ENCODE data around the gene MGLL.
A peak's percentile ranks its signal among the peaks of the same experiment; 100 is the strongest.
"Not testable (repeated sequence)": the region's sequence is repeated elsewhere in the genome, so short reads cannot be mapped to it uniquely, and the experiment has no call there.

MGLL gene

DNA sequence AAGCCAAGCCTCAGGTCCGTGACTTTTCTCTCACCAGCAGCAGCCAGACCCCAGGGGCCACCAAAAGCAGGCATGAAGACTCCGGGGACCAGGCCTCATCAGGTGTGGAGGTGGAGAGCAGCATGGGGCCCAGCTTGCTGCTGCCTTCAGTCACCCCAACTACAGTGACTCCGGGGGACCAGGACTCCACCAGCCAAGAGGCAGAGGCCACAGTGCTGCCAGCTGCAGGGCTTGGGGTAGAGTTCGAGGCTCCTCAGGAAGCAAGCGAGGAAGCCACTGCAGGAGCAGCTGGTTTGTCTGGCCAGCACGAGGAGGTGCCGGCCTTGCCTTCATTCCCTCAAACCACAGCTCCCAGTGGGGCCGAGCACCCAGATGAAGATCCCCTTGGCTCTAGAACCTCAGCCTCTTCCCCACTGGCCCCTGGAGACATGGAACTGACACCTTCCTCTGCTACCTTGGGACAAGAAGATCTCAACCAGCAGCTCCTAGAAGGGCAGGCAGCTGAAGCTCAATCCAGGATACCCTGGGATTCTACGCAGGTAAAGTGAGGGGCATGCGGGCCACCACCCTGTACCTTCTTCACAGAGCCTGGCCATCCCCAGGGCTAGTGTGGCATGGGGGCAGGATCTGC lies 161.6 kb downstream of the MGLL start:
- Histone ChIP-seq H3K9me3 (ENCODE audit: insufficient read depth, low read length) (no peaks in the 10 kb centered on the region), H3K4me2 (ENCODE audit: low read length) (no peak overlapping the region), H3K27ac (ENCODE audit: low read length) (no peak overlapping the region), H3K79me2 (ENCODE audit: low read length) (no peaks in the 10 kb centered on the region), H3K27me3 (ENCODE audit: low read depth, low read length) (peaks cover 7% of the 10 kb centered on the region), H4K20me1 (ENCODE audit: insufficient read depth, low read length) (no peaks in the 10 kb centered on the region), H3K9ac (ENCODE audit: low read length) (no peak overlapping the region), H3K36me3 (replicated peaks; ENCODE audit: low read depth, low read length) (no peaks in the 10 kb centered on the region), H3K4me3 (ENCODE audit: low read length) (no peak overlapping the region), H2AFZ (ENCODE audit: low read depth, low read length) (no peak overlapping the region), H3K4me1 (ENCODE audit: low read length) (peaks cover 8% of the 10 kb centered on the region)
- TF ChIP-seq, protein P1, sequence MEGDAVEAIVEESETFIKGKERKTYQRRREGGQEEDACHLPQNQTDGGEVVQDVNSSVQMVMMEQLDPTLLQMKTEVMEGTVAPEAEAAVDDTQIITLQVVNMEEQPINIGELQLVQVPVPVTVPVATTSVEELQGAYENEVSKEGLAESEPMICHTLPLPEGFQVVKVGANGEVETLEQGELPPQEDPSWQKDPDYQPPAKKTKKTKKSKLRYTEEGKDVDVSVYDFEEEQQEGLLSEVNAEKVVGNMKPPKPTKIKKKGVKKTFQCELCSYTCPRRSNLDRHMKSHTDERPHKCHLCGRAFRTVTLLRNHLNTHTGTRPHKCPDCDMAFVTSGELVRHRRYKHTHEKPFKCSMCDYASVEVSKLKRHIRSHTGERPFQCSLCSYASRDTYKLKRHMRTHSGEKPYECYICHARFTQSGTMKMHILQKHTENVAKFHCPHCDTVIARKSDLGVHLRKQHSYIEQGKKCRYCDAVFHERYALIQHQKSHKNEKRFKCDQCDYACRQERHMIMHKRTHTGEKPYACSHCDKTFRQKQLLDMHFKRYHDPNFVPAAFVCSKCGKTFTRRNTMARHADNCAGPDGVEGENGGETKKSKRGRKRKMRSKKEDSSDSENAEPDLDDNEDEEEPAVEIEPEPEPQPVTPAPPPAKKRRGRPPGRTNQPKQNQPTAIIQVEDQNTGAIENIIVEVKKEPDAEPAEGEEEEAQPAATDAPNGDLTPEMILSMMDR (IDR thresholded peaks at IDR 0.05; ENCODE audit: low read depth, low read length), result no peak
- TF ChIP-seq EZH2phosphoT487 (IDR thresholded peaks at IDR 0.05; ENCODE audit: low read depth), result no peak

DNA sequence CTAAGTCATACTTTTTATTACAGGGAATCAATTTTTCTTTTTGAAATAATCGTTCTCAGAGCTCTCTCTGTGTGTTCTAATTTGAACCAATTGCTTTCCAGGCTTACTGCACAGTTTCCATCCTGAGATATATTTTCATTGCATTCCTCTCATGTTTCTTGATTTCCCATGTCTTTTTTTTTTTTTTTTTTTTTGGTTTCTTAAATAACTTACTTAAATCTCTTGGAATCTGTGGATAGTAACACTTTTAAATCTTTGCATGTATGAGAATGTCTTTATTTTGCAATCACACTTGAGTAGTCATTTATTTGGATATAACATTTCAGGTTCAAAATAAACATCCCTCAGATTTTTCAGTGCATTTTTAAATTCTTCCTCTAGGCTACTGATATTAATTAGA lies 164.1 kb downstream of the MGLL start:
- Histone ChIP-seq H3K27me3 (ENCODE audit: low read depth, low read length) (no peaks in the 10 kb centered on the region), H3K9me3 (ENCODE audit: insufficient read depth, low read length) (no peaks in the 10 kb centered on the region), H4K20me1 (ENCODE audit: insufficient read depth, low read length) (no peaks in the 10 kb centered on the region), H3K36me3 (replicated peaks; ENCODE audit: low read depth, low read length) (no peaks in the 10 kb centered on the region), H3K79me2 (ENCODE audit: low read length) (no peaks in the 10 kb centered on the region), H3K9ac (ENCODE audit: low read length) (no peak overlapping the region), H2AFZ (ENCODE audit: low read depth, low read length) (no peak overlapping the region), H3K4me2 (ENCODE audit: low read length) (no peak overlapping the region), H3K27ac (ENCODE audit: low read length) (no peak overlapping the region), H3K4me1 (ENCODE audit: low read length) (peaks cover 10% of the 10 kb centered on the region; the same call in 1 of the 2 replicates), H3K4me3 (ENCODE audit: low read length) (no peak overlapping the region)
- TF ChIP-seq EZH2phosphoT487 (IDR thresholded peaks at IDR 0.05; ENCODE audit: low read depth), result no peak

DNA sequence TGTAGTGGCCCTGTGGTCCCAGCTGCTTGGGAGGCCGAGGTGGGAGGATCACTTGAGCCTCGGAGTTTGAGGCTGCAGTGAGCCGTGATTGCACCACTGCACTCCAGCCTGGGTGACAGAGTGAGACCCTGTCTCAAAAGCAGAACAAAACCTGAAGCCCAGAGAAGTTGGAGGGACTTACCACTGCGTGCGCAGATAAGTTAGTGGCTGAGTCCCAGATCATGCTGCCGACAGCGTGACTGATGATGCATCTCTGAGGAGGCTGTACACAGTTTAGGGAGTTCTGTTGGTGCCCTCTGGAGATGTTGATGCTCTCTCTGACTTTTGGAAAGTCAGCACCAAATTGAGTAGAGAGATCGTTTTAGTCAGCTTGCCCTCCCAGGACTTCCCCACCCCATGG lies 165.4 kb downstream of the MGLL start:
- no peaks in the 10 kb centered on the region for H3K36me3 ChIP-seq (replicated peaks; ENCODE audit: low read depth, low read length)
- H3K9me3 ChIP-seq (ENCODE audit: insufficient read depth, low read length), result no peaks in the 10 kb centered on the region
- no peaks in the 10 kb centered on the region for H3K79me2 ChIP-seq (ENCODE audit: low read length)
- no peak overlapping the region for H3K27ac ChIP-seq (ENCODE audit: low read length)
- peaks cover 20% of the 10 kb centered on the region for H3K4me1 ChIP-seq (ENCODE audit: low read length)
- H4K20me1 ChIP-seq (ENCODE audit: insufficient read depth, low read length), result no peaks in the 10 kb centered on the region
- no peak overlapping the region for H3K4me3 ChIP-seq (ENCODE audit: low read length)
- no peak overlapping the region for H2AFZ ChIP-seq (ENCODE audit: low read depth, low read length)
- H3K4me2 ChIP-seq (ENCODE audit: low read length), result no peak overlapping the region
- no peak overlapping the region for H3K9ac ChIP-seq (ENCODE audit: low read length)
- no peaks in the 10 kb centered on the region for H3K27me3 ChIP-seq (ENCODE audit: low read depth, low read length)
- TF ChIP-seq, protein P1 (IDR thresholded peaks at IDR 0.05; ENCODE audit: low read depth, low read length), result no peak
- no peak for TF ChIP-seq EZH2phosphoT487 (IDR thresholded peaks at IDR 0.05; ENCODE audit: low read depth)

DNA sequence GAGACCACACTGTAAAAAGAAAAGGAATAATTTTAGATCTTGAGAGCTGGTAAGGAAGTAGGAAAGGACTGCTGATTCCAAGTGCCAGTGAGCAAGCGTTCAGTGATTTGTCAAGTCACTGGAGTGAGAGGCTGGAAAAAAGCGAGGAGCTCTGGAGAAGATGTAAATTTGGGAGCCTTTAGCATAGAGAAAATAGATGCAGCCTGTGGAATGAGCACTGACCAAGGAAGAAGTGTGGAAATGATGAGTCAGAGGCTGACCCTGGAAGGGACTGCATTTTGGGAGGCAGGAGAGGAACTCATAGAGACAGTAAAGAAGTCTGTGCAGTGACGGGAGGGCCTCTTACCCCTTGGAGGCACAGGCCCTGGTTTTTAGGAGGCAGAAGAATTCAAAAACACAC lies 166.7 kb downstream of the MGLL start:
- Histone ChIP-seq H4K20me1 (ENCODE audit: insufficient read depth, low read length) (no peaks in the 10 kb centered on the region), H3K9me3 (ENCODE audit: insufficient read depth, low read length) (no peaks in the 10 kb centered on the region), H2AFZ (ENCODE audit: low read depth, low read length) (peak overlapping the region; percentile 53; the same call in 1 of the 2 replicates), H3K4me3 (ENCODE audit: low read length) (no peak overlapping the region), H3K4me1 (ENCODE audit: low read length) (peaks cover 20% of the 10 kb centered on the region), H3K36me3 (replicated peaks; ENCODE audit: low read depth, low read length) (no peaks in the 10 kb centered on the region), H3K9ac (ENCODE audit: low read length) (no peak overlapping the region), H3K79me2 (ENCODE audit: low read length) (no peaks in the 10 kb centered on the region), H3K4me2 (ENCODE audit: low read length) (no peak overlapping the region), H3K27me3 (ENCODE audit: low read depth, low read length) (no peaks in the 10 kb centered on the region), H3K27ac (ENCODE audit: low read length) (no peak overlapping the region)
- TF ChIP-seq EZH2phosphoT487 (IDR thresholded peaks at IDR 0.05; ENCODE audit: low read depth), result no peak
- TF ChIP-seq, protein P1 (IDR thresholded peaks at IDR 0.05; ENCODE audit: low read depth, low read length), result no peak

DNA sequence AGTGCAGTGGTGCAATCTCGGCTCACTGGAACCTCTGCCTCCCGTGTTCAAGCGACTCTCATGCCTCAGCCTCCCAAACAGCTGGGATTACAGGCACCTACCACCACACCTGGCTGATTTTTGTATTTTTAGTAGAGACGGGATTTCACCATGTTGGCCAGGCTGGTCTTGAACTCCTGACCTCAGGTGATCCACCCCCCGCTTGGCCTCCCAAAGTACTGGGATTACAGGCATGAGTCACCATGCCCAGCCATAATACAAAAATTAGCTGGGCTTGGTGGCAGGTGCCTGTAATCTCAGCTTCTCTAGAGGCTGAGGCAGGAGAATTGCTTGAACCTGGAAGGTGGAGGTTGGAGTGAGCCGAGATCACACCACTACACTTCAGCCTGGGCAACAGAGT lies 167.3 kb downstream of the MGLL start:
- not testable (repeated sequence) for H3K79me2 ChIP-seq (ENCODE audit: low read length); H3K4me2 ChIP-seq (ENCODE audit: low read length); H2AFZ ChIP-seq (ENCODE audit: low read depth, low read length); H3K4me3 ChIP-seq (ENCODE audit: low read length); H3K36me3 ChIP-seq (replicated peaks; ENCODE audit: low read depth, low read length); H3K9ac ChIP-seq (ENCODE audit: low read length); H3K27ac ChIP-seq (ENCODE audit: low read length); H4K20me1 ChIP-seq (ENCODE audit: insufficient read depth, low read length); H3K9me3 ChIP-seq (ENCODE audit: insufficient read depth, low read length); H3K27me3 ChIP-seq (ENCODE audit: low read depth, low read length)
- peaks cover 20% of the 10 kb centered on the region for H3K4me1 ChIP-seq (ENCODE audit: low read length)

All from OCI-LY3 (cell line).